GM19351 (cell line): ENCODE measurements around the gene PSMB7.

Experiments
- ATAC-seq: cut with Tn5 transposase; IDR thresholded peaks from one replicate; pipeline ENCODE4 v1.9.1; 2021; ENCODE audit warnings: mild to moderate bottlenecking, moderate library complexity; ENCODE audit not compliant: unreplicated experiment

Gene PSMB7

GRCh38 chr9:124384846-124385245 is 30.4 kb downstream of the PSMB7 start:
- no peak for ATAC-seq

- ATAC-seq = no peak
Observed at GRCh38 chr9:124384210-124384609, 31.0 kb downstream of the PSMB7 start.

GRCh38 chr9:124381170-124381945 is 33.9 kb downstream of the PSMB7 start:
- ATAC-seq = no peak

- ATAC-seq = no peak
Observed at GRCh38 chr9:124377551-124378406, 37.5 kb downstream of the PSMB7 start.

GRCh38 chr9:124376329-124376728 is 38.9 kb downstream of the PSMB7 start:
- no peak for ATAC-seq

- ATAC-seq = no peak
Observed at GRCh38 chr9:124375726-124376125, 39.5 kb downstream of the PSMB7 start.

GRCh38 chr9:124373851-124374250 is 41.4 kb downstream of the PSMB7 start:
- no peak for ATAC-seq

- no peak for ATAC-seq
Observed at GRCh38 chr9:124373386-124373785, 41.9 kb downstream of the PSMB7 start.

GRCh38 chr9:124372038-124372437 is 43.2 kb downstream of the PSMB7 start:
- no peak for ATAC-seq

- no peak for ATAC-seq
Observed at GRCh38 chr9:124370896-124371582, 44.2 kb downstream of the PSMB7 start.

GRCh38 chr9:124369231-124369797 is 45.9 kb downstream of the PSMB7 start:
- no peak for ATAC-seq

GRCh38 chr9:124368692-124369091 is 46.5 kb downstream of the PSMB7 start:
- no peak for ATAC-seq

GRCh38 chr9:124366476-124367220 is 48.6 kb downstream of the PSMB7 start:
- no peak for ATAC-seq

- ATAC-seq = no peak
Observed at GRCh38 chr9:124365036-124365435, 50.2 kb downstream of the PSMB7 start.

- no peak for ATAC-seq
Observed at GRCh38 chr9:124364141-124364540, 51.1 kb downstream of the PSMB7 start.

GRCh38 chr9:124363326-124364096 is 51.7 kb downstream of the PSMB7 start:
- ATAC-seq = no peak

GRCh38 chr9:124361128-124361527 is 54.1 kb downstream of the PSMB7 start:
- ATAC-seq = no peak

- no peak for ATAC-seq
Observed at GRCh38 chr9:124359855-124360678, 55.2 kb downstream of the PSMB7 start.

- no peak for ATAC-seq
Observed at GRCh38 chr9:124359426-124359825, 55.8 kb downstream of the PSMB7 start.
